GM18511 (cell line): ENCODE measurements around the gene ZBTB46.
"Not testable (repeated sequence)": the region's sequence is repeated elsewhere in the genome, so short reads cannot be mapped to it uniquely, and the experiment has no call there.

ENCODE experiments used
- ATAC-seq: cut with Tn5 transposase; IDR thresholded peaks from one replicate; pipeline ENCODE4 v1.9.1; 2021; ENCODE audit warnings: mild to moderate bottlenecking, moderate library complexity; ENCODE audit not compliant: unreplicated experiment

Gene ZBTB46

DNA sequence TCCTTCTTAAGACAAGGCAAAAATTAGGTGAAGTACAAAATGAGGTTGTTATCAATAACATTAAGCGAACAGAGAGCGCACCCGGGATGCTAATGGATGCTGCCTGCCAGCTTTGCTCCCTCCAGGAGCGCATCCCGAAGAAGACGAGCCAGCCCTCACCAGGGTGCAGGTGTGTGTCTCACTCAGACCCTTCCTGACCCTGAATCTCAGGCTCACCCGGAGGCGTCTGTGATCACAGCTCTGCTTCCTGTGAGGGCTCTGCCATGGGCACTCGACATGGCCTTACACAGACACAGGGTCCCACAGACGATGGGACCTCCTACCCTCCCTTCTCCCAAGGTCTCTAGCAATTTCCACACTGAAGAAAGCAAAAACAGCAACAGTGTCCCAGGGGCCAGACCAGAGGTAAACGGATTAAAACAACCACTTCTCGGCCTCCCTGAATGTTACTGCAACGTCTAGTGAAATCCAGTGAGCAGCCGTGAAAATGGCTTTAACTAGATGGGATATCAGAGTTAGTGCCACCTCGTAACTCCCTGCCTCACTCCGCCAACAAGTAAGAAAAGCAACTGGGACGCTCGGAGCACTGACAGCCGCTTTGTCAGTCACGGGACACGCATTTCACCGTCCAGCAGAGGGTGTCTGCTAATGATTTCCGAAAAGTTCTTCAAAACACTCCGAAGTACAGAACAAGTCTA is 11.7 kb downstream of the ZBTB46 start:
- no peak for ATAC-seq

DNA sequence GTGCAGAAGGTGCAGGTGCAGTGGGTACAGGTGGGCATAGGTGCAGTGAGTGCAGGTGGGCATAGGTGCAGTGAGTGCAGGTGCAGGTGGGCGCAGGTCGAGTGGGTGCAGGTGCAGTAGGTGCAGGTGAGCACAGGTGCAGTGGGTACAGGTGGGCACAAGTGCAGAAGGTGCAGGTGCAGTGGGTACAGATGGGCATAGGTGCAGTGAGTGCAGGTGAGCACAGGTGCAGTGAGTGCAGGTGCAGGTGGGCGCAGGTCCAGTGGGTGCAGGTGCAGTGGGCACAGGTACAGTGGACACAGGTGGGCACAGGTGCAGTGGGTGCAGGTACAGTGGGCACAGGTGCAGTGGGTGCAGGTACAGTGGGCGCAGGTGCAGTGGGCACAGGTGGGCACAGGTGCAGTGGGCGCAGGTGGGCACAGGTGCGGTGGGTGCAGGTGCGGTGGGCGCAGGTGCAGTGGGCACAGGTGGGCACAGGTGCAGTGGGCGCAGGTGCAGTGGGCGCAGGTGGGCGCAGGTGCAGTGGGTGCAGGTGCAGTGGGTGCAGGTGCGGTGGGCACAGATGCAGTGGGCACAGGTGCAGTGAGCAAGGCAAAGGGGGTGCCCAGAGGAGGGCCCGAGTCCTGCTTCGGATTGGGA is 15.3 kb downstream of the ZBTB46 start:
- ATAC-seq = no peak

DNA sequence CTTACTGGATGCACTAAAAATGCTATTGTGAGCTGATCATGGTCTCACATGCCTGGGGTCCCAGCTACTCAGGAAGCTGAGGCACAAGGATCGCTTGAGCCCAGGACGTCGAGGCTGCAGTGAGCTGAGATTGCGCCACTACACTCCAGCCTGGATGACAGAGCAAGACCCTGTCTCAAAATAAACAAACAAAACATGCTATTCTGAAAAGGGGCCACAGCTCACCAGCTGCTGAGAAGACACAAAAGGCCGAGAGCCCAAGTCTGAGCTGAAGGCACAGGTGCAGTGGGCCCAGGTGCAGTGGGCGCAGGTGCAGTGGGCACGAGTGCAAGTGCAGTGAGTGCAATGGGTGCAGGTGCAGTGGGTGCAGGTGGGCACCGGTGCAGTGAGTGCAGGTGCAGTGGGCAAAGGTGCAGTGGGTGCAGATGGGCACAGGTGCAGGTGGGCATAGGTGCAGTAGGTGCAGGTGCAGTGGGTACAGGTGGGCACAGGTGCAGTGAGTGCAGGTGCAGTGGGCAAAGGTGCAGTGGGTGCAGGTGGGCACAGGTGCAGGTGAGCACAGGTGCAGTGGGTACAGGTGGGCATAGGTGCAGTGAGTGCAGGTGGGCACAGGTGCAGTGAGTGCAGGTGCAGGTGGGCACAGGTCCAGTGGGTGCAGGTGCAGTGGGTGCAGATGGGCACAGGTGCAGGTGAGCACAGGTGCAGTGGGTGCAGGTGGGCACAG is 16.0 kb downstream of the ZBTB46 start:
- ATAC-seq = no peak

DNA sequence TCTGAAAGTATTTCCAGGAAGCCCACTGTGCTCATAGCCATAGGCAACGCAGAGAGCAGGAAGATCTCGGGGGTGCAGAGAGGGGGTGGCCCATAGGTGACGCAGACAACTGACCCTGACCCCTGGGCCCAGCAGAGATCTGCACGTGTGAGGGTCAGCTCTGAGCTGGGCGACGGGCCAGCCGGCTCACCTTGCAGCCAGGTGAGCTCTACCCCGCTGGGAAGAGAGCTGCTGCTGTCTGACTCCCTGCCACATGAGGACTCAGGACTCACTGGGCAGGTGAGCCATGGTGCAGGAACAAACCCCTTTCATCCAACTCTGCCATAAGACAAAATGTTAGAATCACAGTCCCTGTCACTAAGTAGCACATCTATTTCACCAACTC is 19.6 kb downstream of the ZBTB46 start:
- ATAC-seq = no peak

DNA sequence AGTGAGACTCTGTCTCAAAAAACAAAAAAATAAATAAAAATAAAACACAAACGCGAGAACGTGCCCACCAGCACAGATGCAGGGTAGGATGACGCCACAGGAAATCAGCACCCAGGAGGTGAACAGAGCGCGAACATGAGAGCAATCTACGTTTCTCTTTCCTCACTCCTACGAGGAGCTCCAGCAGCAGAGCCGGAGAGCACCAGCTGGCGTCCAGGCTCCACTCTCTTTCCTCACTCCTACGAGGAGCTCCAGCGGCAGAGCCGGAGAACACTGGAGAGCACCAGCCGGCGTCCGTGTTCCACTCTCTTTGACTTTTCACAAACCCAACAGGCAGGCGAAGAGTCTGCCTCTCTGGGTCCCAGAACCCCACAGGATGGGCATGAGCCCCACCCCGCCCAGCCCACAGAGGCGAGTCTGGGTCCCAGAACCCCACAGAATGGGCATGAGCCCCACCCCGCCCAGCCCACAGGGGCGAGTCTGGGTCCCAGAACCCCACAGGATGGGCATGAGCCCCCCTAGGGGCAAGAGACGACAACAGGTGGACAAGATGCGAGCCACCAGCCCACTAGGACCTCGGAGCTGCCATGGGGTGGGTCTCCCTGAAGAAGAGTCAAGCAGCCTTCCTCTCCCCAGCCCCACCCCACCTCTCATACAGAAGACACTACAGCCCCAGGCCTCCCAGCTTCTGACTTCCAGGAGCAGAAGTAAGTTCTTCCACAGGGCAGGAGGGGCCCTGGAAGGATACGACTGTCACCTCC is 20.2 kb downstream of the ZBTB46 start:
- no peak for ATAC-seq

DNA sequence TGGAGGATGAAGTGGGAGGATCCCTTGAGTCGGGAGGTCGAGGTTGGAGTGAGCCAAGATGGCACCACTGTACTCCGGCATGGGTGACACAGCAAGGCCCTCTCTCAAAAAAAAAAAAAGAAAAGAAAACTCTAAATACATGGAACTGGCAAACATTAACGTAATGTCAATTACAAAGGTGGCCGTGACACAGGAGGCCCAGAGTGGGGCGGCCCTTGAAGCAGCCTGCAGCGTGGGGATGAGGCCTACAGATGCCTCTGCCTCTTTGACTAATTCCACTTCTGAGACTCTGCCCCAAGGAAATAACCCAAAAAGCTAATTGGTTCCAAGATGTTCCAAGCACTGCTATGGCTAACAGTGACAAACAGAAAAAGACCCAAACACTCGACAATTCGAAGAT is 21.2 kb downstream of the ZBTB46 start:
- no peak for ATAC-seq

DNA sequence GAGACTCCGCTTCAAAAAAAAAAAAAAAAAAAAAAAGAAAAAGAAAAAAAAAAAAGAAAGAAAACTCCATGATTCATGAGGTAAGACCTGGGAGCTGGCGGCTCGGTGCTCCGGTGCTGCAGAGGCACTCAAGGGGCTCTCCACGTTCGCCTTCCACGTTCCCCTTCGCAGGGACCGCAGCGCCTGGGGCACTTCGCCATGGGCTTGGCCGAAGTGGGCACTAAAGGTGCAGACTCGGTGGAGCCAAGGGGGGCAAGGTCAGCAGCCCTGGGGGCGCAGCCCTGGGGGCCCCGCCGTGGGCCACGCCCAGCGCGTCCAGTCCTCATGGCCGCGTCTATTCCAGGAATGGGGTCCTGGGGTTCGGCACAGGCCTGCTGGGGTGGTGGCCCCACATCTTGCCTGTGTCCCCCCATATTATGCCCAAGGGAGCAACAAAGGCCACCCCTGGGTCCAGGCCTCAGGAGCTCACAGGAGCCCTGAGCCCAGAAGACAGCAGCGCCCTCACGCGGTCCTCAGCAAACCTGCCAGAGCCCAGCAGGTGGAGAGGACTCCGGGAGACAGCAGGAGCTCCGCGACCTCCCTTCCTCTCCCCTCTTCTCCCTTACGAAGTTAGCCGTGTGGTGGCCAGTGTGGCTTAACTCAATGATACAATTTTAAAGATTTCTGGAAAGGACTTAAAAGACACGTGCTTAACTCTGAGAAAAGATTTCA is 21.9 kb downstream of the ZBTB46 start:
- ATAC-seq = no peak

DNA sequence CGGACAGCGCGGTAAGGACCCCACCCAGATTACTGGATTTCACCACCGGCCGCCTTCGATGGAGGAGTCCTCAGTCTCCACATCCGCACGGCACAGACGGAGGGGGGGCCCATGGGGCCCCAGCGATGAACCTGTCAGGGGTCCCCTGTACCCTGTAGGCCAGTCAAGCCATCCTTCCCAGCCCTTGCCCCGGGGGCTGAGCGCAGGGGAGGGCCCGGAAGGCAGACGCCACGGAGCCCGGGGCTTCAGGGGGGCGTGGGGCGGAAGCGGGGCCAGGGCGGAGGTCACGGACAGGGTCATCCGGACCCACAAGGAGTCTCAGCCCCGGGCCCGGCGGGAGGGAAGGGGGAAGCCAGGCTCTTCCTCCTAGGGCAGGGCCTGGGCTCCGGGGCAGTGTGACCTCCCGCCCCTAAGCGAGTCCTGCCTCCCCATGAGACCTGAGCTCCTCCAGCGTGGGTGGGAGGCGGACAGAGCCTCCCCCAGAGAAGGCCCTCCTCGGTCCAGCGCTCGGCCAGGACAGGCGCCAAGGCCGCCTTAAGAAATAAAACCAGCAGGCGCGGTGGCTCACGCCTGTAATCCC is 22.8 kb downstream of the ZBTB46 start:
- ATAC-seq = no peak

DNA sequence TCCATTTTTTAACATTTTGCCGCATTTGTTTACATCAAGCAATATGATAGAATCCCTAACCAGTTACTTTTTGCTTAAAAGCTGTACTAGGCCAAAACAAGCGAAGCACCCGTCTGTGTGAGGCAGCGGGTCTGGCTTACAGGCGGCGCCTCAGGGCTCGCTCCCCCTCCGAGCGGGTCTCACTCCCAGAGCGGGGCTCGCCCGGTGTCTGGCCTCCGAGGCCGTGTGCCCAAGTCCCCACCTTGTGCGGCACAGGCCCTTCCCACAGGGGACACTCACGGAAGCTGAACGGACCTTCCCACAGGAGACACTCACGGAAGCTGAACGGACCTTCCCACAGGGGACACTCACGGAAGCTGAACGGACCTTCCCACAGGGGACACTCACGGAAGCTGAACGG is 23.4 kb downstream of the ZBTB46 start:
- ATAC-seq = no peak

DNA sequence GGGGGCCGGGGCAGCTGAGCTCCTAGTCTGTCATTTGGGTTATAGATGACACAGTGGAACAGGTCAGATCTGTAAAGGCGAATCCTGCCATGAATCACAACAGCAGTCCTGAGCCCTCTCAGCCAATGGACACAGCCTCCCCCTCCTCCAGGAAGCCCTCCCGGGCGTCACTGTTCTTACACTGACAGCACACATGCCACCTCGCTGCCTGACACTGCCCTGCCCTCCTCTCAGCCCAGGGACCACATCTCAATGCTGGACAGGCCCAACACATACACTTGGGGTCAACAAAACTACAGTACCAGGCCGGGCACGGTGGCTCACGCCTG is 26.8 kb downstream of the ZBTB46 start:
- ATAC-seq = no peak

DNA sequence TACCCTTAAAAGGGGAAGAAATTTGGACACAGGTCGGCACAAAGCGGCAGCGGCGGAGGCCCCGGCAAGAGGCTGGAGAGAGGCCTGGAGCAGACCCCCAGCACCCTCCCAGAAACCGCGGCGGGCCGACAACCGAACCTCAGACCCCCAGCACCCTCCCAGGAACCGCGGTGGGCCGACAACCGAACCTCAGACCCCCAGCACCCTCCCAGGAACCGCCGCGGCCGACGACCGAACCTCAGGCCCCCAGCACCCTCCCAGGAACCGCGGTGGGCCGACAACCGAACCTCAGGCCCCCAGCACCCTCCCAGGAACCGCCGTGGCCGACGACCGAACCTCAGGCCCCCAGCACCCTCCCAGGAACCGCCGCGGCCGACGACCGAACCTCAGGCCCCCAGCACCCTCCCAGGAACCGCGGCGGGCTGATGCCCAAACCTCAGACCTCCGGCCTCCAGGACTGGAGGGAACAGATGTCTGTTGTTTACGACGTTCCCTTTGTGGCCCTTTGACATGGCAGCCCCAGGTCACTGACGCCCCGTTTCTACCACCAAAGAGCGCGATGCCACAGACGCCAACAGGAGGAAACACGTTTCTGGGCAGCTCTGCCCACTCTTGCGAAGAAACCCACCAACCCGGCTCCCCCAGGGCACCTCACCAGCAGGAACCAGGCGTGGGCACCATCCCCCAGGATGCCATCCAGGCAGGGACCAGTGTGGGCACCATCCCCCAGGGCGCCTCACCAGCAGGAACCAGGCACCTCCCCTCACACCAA is 28.4 kb downstream of the ZBTB46 start:
- ATAC-seq = no peak

DNA sequence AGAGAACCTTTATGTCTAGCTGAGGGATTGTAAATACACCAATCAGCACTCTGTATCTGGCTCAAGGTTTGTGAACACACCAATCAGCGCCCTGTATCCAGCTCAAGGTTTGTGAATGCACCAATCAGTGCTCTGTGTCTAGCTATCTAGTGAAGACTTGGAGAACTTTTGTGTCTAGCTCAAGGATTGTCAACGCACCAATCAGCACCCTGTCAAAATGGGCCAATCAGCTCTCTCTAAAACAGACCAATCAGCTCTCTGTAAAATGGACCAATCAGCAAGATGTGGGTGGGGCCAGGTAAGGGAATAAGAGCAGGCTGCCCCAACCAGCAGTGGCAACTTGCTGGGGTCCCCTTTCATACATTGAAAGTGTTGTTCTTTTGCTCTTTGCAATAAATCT is 29.9 kb downstream of the ZBTB46 start:
- not testable (repeated sequence) for ATAC-seq

DNA sequence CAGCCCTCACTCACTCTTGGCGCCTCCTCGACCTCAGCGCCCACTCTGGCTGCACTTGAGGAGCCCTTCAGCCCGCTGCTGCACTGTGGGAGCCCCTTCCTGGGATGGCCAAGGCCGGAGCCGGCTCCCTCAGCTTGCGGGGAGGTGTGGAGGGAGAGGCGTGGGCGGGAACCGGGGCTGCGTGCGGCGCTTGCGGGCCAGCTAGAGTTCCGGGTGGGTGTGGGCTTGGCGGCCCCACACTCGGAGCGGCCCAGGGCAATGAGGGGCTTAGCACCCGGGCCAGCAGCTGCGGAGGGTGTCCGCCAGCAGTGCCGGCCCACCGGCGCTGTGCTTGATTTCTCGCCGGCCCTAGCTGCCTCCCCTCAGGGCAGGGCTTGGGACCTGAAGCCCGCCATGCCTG is 30.7 kb downstream of the ZBTB46 start:
- not testable (repeated sequence) for ATAC-seq

DNA sequence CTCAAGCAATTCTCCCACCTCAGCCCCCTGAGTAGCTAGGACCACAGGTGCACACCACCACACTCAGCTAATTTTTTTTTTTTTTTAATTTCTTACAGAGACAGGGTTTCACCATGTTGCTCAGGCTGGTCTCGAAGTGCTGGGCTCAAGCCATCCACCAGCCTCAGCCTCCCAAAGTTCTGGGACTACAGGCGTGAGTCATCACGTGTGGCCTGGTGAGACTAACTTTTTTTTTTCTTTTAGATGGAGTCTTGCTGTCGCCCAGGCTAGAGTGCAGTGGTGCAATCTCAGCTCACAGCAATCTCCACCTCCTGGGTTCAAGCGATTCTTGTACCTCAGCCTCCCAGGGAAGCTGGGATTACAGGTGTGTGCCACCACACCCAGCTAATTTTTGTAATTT is 31.9 kb downstream of the ZBTB46 start:
- not testable (repeated sequence) for ATAC-seq

DNA sequence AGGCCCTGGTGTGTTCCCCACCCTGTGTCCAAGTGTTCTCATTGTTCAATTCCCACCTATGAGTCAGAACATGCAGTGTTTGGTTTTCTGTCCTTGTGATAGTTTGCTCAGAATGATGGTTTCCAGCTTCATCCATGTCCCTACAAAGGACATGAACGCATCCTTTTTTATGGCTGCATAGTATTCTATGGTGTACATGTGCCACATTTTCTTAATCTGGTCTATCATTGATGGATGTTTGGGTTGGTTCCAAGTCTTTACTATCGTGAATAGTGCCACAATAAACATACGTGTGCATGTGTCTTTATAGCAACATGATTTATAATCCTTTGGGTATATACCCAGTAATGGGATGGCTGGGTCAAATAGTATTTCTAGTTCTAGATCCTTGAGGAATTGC is 33.9 kb downstream of the ZBTB46 start:
- not testable (repeated sequence) for ATAC-seq

DNA sequence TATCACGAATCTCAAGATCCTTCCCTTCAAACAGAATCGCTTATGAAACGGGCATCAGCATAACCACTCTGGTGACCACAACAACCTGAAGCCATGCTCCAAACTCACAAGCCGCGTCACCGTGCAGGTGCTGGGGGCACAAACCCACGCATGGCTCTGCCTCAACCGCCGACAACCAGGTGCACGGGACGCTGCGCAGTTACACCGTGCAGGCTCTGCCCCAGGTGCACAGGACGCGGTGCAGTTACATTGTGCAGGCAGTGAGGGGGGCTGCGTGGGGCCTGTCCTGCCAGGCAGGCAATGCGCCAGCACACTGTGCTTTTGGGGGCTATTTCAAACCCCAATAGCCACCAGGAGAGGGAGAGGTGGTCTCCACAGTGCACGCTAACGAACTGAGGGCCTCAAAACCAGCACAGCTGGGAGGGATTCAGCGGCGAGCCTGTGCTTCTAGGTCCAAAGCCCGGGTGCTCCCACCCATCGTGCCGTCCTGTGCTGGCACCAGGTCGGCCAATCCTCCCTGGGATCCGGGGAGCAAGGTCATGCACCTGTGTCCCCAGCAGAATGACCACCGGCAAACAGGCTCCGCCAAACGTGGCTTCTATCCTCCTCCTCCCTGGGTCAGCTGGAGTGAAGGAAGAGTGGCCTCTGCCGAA is 35.8 kb downstream of the ZBTB46 start:
- no peak for ATAC-seq

DNA sequence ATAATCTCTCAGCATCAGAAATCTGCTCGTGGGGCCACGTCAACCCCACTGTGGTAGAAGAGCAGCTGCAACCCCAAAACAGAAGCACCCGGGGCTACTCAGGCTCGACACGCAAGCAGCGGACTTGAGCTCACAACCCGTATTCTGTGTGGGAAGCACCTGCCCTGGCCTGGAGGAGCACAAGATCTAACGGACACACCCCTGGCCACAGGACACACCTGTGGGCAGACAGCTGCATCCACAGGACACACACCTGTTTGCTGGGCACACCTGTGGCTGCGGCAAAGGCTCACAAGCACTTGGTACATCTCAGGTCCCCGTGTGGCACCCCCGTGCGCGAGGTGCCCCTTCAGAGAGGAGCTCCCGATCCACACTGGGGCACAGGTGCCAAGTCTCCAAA is 36.5 kb downstream of the ZBTB46 start:
- no peak for ATAC-seq

DNA sequence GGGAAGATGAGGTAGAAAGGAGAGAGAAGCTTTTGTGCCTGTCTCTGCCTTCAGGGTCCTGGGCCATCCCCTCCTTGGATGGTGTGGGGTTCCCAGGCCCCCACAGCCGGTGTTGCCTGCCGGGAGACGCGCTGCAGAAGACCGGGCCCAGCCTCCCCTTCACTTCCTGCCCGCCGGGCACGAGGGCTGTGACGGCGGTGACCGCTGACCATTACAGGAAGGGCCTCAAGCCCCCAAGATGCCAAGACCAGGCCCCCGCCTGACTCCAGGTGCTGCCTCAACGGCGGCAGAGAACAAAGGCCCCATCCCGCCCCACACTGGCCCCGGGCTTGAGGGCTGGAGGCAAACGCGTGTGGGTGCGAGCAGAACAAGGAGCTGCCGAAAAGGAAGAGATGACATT is 38.2 kb downstream of the ZBTB46 start:
- no peak for ATAC-seq

DNA sequence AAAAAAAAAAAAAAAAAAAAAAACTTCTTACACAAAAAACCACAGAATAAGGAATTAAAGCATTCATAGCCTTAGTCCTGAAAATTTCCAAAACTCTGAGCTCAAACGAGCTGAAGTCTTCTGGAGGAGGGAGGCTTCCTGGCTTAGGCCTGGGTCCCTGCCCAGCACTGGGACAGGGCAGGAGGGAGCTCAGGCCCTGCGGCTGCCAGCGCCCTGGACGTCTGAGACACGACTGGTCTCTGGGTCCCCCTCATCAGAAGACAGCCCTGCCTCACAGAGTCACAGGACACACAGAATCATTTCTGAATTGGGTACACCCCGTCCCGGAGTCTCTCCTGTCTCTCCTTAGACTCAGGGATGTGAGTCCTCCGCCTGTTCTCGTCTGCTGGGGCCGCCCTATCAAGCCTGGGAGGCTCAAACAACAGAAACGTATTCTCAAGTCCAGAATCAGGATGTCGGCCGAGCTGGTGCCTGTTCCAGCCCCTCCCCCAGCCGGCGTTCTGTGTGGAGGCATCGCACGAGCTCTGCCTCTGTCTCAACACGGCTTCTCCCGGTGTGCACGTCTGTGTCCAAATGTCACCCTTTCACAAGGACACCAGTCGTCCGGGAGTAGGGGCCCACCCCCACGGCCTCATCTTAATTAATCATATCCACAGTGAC is 39.4 kb downstream of the ZBTB46 start:
- ATAC-seq = no peak
